ENCODE measurements around the gene KIF25.
A peak's percentile ranks its signal among the peaks of the same experiment; 100 is the strongest.
"Not testable (repeated sequence)": the region's sequence is repeated elsewhere in the genome, so short reads cannot be mapped to it uniquely, and the experiment has no call there.

KIF25 gene

GRCh38 chr6:167995731-167996151 lies 1.7 kb upstream of the KIF25 start:
- no peak for DNase-seq (ENCODE audit: low spot score)

GRCh38 chr6:167996424-167997199 lies 859 bp upstream of the KIF25 start:
- no peak for DNase-seq (ENCODE audit: low spot score)

- peak; percentile 32 for DNase-seq (ENCODE audit: low spot score)
These were observed 744 bp downstream of the KIF25 start for GRCh38 chr6:167998215-167998614.

GRCh38 chr6:168000198-168001028 lies 2.9 kb downstream of the KIF25 start:
- DNase-seq (ENCODE audit: low spot score) = no peak

GRCh38 chr6:168001029-168001332 lies 3.5 kb downstream of the KIF25 start:
- no peak for DNase-seq (ENCODE audit: low spot score)

- not testable (repeated sequence) for DNase-seq (ENCODE audit: low spot score)
These were observed 4.0 kb downstream of the KIF25 start for GRCh38 chr6:168001514-168001913.

- no peak for DNase-seq (ENCODE audit: low spot score)
These were observed 5.3 kb downstream of the KIF25 start for GRCh38 chr6:168002804-168003203.

GRCh38 chr6:168004023-168004422 lies 6.6 kb downstream of the KIF25 start:
- DNase-seq (ENCODE audit: low spot score) = no peak

GRCh38 chr6:168004945-168005344 lies 7.5 kb downstream of the KIF25 start:
- DNase-seq (ENCODE audit: low spot score) = no peak

GRCh38 chr6:168005796-168006195 lies 8.3 kb downstream of the KIF25 start:
- no peak for DNase-seq (ENCODE audit: low spot score)

- peak; percentile 87 for DNase-seq (ENCODE audit: low spot score)
These were observed 10.3 kb downstream of the KIF25 start for GRCh38 chr6:168007592-168008338.

- no peak for DNase-seq (ENCODE audit: low spot score)
These were observed 11.9 kb downstream of the KIF25 start for GRCh38 chr6:168009331-168009730.

- DNase-seq (ENCODE audit: low spot score) = no peak
These were observed 13.8 kb downstream of the KIF25 start for GRCh38 chr6:168011291-168011690.

- DNase-seq (ENCODE audit: low spot score) = no peak
These were observed 15.2 kb downstream of the KIF25 start for GRCh38 chr6:168012431-168013249.

- DNase-seq (ENCODE audit: low spot score) = no peak
These were observed 15.9 kb downstream of the KIF25 start for GRCh38 chr6:168013250-168013915.

GRCh38 chr6:168014428-168014827 lies 17.0 kb downstream of the KIF25 start:
- DNase-seq (ENCODE audit: low spot score) = no peak

- no peak for DNase-seq (ENCODE audit: low spot score)
These were observed 17.5 kb downstream of the KIF25 start for GRCh38 chr6:168015009-168015408.

GRCh38 chr6:168015482-168016175 lies 18.2 kb downstream of the KIF25 start:
- DNase-seq (ENCODE audit: low spot score) = no peak

- DNase-seq (ENCODE audit: low spot score) = no peak
These were observed 18.7 kb downstream of the KIF25 start for GRCh38 chr6:168016176-168016620.

- DNase-seq (ENCODE audit: low spot score) = peak; percentile 7
These were observed 19.5 kb downstream of the KIF25 start for GRCh38 chr6:168016721-168017525.

Measured in AG08395 (cell line).